Testis (tissue), 3 donors: ENCODE results near the gene CD244. TPM values are rescaled to one million over a fixed set of nuclear protein-coding genes. Genes with fewer than 3 reads are reported as not detected.

Experiments
- DNase-seq: peaks from one replicate; pipeline ENCODE4 v3.0.0-alpha.2; 2019
- H3K27ac ChIP-seq, 2 donors: fragments of 200-600 bp; sonication (generic); one replicate each; pipeline ENCODE4 v1.5.1; 2019
- H3K27me3 ChIP-seq: fragments of 200-600 bp; sonication (generic); one replicate; pipeline ENCODE4 v1.5.1; 2019
- H3K36me3 ChIP-seq: fragments of 200-600 bp; sonication (generic); one replicate; pipeline ENCODE4 v1.5.1; 2017; ENCODE audit warnings: low read depth; ENCODE audit errors: missing control alignments
- H3K4me1 ChIP-seq: fragments of 200-600 bp; sonication (generic); one replicate; pipeline ENCODE4 v1.5.1; 2019
- H3K4me3 ChIP-seq, 2 donors: fragments of 200-600 bp; sonication (generic); one replicate each; pipeline ENCODE4 v1.5.1; 2017 to 2019
- H3K9me3 ChIP-seq: fragments of 200-600 bp; sonication (generic); one replicate; pipeline ENCODE4 v1.5.1; 2017
- POLR2A ChIP-seq: fragments of 450-650 bp; IDR thresholded peaks from one replicate; pipeline ENCODE4 v1.6.1; 2017; ENCODE audit warnings: antibody characterized with exemption, mild to moderate bottlenecking, moderate library complexity
- WGBS, 2 donors: methylation state at CpG; one replicate each; pipeline ENCODE4 v1.1.5; 2018; 5-methylcytosine and 5-hydroxymethylcytosine counted together
- intact Hi-C: fragments of 100-400 bp; cut with DNase I; formaldehyde crosslinking; loops from one replicate; pipeline ENCODE4 v1.15.1; 2023; ENCODE audit warnings: low total_unique reads
- polyA plus RNA-seq: library from polyadenylated mRNA; stranded (reverse); fragments of 350-450 nt; fragmentation: Illumina TruSeq; extraction: RNeasy Lipid Tissue Mini Kit (QIAGEN cat#74804); gene quantifications from one replicate; pipeline ENCODE4 v1.2.3, GENCODE V29; 2014; ENCODE audit warnings: low read depth, low replicate concordance; ENCODE audit not compliant: insufficient read depth
- total RNA-seq, 2 donors: library from RNA; depleted of rRNA; stranded (reverse); fragments of >200 nt; gene quantifications; one replicate each; pipeline ENCODE4 v1.2.3, GENCODE V29; 2016
- TF ChIP-seq, protein P1 (sequence below), 3 experiments: fragments of 450-650 bp in 2 of 3; fragments of 200-600 bp in 1 of 3; sonication (generic) in 1 of 3; IDR thresholded peaks; one replicate each; pipeline ENCODE4 v1.5.1; 2016 to 2019; ENCODE audit warnings: antibody characterized with exemption in 3 of 3, mild to moderate bottlenecking in 2 of 3, moderate library complexity in 1 of 3

CD244 gene
- total and polyA plus RNA-seq, 3 donors from 2014 or later, result 1.4 to 2.4 (median 2.3) TPM

DNA sequence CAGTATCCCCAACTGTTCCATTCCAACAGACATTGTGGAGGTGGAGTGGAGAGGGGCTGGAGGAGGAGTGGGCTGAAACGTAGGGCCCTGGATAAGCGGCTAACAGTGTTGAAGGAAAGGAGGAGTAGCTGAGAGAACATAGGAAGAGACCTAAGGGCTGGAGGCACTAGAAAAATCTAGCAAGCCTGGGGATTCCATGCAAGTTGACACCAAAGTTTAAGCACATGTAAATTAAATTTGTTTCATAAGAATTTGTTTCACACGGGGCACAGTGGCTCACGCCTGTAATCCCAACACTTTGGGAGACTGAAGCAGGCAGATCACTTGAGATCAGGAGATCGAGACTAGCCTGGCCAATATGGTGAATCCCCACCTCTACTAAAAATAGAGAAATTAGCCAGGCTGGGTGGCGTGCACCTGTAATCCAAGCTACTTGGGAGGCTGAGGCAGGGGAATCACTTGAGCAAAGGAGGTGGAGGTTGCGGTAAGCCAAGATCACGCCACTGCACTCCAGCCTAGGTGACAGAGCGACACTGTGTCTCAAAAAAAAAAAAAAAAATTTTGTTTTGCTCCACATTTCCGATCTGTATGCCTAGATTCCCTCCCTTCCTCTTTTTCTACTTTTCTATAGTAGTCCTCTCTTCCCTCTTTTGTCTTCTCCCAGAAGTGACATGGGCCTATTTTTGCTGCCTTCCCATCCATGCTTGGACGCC lies 530 bp upstream of the CD244 start:
- Histone ChIP-seq H3K27me3 (no peaks in the 10 kb centered on the region), H3K27ac (no peak overlapping the region), H3K36me3 (no peaks in the 10 kb centered on the region), H3K4me1 (peaks cover 6% of the 10 kb centered on the region), H3K9me3 (no peaks in the 10 kb centered on the region), H3K4me3 (no peak overlapping the region)
- TF ChIP-seq POLR2A, result no peak
- TF ChIP-seq, protein P1, sequence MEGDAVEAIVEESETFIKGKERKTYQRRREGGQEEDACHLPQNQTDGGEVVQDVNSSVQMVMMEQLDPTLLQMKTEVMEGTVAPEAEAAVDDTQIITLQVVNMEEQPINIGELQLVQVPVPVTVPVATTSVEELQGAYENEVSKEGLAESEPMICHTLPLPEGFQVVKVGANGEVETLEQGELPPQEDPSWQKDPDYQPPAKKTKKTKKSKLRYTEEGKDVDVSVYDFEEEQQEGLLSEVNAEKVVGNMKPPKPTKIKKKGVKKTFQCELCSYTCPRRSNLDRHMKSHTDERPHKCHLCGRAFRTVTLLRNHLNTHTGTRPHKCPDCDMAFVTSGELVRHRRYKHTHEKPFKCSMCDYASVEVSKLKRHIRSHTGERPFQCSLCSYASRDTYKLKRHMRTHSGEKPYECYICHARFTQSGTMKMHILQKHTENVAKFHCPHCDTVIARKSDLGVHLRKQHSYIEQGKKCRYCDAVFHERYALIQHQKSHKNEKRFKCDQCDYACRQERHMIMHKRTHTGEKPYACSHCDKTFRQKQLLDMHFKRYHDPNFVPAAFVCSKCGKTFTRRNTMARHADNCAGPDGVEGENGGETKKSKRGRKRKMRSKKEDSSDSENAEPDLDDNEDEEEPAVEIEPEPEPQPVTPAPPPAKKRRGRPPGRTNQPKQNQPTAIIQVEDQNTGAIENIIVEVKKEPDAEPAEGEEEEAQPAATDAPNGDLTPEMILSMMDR (IDR thresholded peaks at IDR 0.05), result no peak
- intact Hi-C loops, result no loop called here
- no peak for DNase-seq
- 88 to 89% methylated on average over 11 of the region's 11 CpGs for WGBS, 2 donors

DNA sequence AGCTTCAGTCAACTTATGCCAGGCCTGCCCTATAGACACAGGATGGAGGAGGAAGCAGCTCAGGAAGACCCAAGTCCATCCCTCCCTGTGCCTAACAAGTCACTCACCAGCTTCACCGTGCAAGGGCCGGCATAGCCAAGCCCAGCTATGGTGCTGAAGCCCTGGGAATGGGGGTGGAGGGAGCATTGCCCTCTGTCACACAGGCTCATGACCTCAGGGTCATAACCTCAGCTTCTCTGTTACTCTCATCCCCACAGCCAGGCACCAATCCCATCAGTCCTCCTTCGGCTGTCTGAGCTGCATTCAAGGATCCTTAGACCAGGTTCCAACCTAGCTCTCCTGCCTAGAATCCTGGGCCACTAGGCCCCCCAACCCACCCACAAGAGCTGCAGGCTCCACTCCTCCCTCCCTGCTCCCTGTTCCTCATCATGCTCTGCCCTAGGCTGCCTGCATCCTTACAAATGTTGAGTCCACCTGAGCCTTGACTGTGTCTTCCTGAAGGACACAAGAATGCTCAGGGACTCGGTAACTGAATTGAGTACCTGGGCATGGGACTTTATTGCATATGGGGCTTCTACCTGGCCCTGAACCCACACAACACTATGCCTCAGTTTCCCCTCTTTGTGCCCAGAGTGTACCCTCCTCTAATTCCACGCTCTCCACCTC lies 1.7 kb downstream of the CD244 start:
- 79 to 87% methylated on average over 4 to 5 of the region's 5 CpGs for WGBS, 2 donors
- Histone ChIP-seq H3K27me3 (no peaks in the 10 kb centered on the region), H3K9me3 (no peaks in the 10 kb centered on the region), H3K4me1 (peaks cover 6% of the 10 kb centered on the region), H3K4me3 (no peak overlapping the region), H3K27ac (no peak overlapping the region), H3K36me3 (no peaks in the 10 kb centered on the region)
- DNase-seq, result no peak
- TF ChIP-seq POLR2A, result no peak
- TF ChIP-seq, protein P1 (IDR thresholded peaks at IDR 0.05), result no peak
- intact Hi-C loops, result no loop called here

GRCh38 chr1:160859166-160859565 lies 3.5 kb downstream of the CD244 start:
- no peaks in the 10 kb centered on the region for H3K27me3 ChIP-seq
- H3K9me3 ChIP-seq, result no peaks in the 10 kb centered on the region
- no peak overlapping the region for H3K27ac ChIP-seq
- no peaks in the 10 kb centered on the region for H3K36me3 ChIP-seq
- H3K4me1 ChIP-seq, result peaks cover 6% of the 10 kb centered on the region
- no peak overlapping the region for H3K4me3 ChIP-seq
- intact Hi-C loops, result no loop called here
- no peak for DNase-seq
- 88 to 92% methylated on average over 5 of the region's 5 CpGs for WGBS, 2 donors
- TF ChIP-seq, protein P1 (IDR thresholded peaks at IDR 0.05), result no peak
- no peak for TF ChIP-seq POLR2A

- no peaks in the 10 kb centered on the region for H3K27me3 ChIP-seq
- H3K9me3 ChIP-seq, result no peaks in the 10 kb centered on the region
- TF ChIP-seq POLR2A, result no peak
- TF ChIP-seq, protein P1 (IDR thresholded peaks at IDR 0.05), result no peak
- intact Hi-C loops, result no loop called here
- DNase-seq, result no peak
- H3K36me3 ChIP-seq, result no peaks in the 10 kb centered on the region
- H3K27ac ChIP-seq, result no peak overlapping the region
- no peaks in the 10 kb centered on the region for H3K4me1 ChIP-seq
- H3K4me3 ChIP-seq, result no peak overlapping the region
- WGBS, 2 donors, result 84 to 89% methylated on average over 3 of the region's 3 CpGs
Observed at GRCh38 chr1:160858507-160858906, 4.2 kb downstream of the CD244 start.
